GM19043 (cell line): ENCODE data around the gene TEK.
"Not testable (repeated sequence)": the region's sequence is repeated elsewhere in the genome, so short reads cannot be mapped to it uniquely, and the experiment has no call there.

Experiments
- ATAC-seq: cut with Tn5 transposase; IDR thresholded peaks from one replicate; pipeline ENCODE4 v1.9.1; 2021; ENCODE audit warnings: low read depth; ENCODE audit not compliant: unreplicated experiment

TEK gene

DNA sequence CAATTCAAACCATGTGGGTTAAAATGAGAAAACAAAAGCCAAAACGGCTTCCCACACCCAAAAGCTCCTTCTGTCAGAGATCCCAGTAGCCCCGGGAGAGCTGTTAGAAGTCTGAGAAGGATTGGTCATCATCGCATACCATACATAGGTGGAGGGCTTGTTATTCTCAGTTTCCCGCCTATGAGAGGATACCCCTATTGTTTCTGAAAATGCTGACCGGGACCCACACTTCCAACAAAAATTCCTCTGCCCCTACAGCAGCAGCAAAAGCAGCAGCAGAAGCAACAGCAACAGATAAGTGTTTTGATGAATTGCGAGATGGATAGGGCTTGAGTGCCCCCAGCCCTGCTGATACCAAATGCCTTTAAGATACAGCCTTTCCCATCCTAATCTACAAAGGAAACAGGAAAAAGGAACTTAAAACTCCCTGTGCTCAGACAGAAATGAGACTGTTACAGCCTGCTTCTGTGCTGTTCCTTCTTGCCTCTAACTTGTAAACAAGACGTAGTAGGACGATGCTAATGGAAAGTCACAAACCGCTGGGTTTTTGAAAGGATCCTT is at the start of gene TEK:
Gene TEK, plus strand, starts transcription at position 245 of the 561 bp plus-strand sequence. CDS start 366 bp downstream, outside the sequence.
- no peak for ATAC-seq

DNA sequence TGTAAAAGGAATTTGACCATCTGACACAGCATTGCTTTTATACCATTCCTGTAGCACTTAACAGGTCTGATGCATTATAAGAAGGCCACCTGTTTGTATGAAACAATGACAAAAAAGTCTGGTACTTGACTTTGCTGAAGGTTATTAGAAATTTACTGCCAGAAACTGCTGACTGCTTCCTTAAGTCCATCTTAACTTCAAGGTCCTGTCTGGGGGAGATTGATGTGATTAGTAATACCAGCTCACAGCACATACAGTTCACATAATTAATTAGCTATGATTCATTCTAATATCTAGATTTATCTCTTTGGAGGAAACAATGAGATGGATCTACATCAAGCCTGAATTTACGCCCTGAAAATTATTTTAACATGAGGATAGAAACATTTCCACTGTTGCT is 49.6 kb upstream of the TEK start:
- ATAC-seq = no peak

DNA sequence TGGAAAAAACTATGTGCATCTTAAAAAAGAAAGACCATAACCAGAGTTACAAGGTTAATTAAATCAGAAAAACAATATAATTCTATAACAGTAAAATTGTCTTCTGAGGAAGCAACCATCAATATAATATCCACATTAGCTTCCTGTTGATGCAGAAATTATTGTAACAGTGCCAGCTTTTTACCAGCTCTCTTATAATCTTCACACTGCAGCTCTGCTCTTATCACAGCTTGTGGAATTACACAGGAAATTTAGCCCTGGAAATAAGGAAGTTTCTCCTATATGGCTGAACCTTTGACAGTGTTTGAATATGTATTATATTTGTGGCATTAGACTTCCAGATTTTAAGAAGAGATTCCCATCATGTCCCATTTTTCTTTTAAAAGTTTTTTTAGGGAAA is 49.1 kb upstream of the TEK start:
- ATAC-seq = no peak

GRCh38 chr9:27065288-27065687 is 43.7 kb upstream of the TEK start:
- ATAC-seq = no peak

DNA sequence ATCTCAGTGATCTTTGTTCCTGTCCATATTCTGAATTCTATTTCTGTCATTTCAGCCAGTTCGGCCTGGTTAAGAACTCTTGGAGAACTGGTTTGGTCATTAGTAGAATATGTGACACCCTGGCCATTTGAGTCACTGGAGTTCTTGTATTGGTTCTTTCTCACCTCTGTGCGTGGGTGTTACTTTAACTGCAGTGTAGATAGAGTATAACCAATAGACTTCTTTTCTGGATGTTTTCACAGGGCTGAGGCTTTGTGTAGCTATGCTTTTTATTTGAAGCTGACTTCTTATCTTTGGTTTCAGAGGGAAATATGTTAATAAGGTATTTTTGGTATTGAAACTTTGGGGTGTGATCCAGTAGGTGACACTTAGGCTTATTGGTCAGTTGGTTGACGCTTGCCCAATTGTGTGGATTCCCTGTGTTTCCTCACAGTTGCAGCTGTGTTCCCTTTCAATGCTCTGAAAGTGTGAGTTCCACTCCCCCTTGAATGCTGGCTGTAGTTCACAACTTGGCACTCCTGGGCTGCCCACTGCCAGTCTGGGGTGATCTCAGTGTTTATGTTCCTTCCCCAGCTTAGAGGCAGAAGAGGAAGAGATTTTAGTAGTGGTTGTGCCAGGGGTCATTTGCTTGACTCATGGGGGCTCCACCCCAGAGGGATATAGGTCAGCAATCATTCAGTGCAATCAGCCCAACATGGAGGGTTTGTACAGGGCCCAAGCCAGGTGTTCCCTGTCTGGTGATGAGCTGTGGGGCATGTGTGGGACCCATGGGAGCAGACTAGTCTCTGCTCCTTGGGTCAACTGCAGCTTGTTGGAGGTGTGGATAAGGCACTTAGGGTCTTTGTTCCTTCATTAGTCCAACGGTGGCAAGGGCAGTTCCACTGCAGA is 34.9 kb upstream of the TEK start:
- no peak for ATAC-seq

DNA sequence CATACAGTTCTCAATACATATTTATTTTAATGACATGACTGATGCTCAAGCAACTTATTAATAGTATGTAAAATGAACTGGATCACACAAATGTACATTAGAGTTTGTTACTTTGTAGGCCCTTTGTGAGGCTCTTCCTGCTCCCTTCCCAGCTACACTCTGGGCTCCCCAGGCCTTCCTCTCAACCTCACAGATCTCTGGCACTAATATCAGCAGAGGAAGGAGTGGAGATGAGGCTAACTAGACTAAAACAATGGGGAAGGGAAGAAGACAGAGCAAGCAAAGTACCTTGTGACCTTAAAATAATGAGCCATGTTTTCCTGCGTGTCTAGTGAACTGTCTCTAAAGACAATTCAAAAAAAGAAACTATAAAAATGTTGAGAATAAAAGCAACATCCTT is 30.3 kb upstream of the TEK start:
- no peak for ATAC-seq

GRCh38 chr9:27085456-27085855 is 23.6 kb upstream of the TEK start:
- ATAC-seq = no peak

- no peak for ATAC-seq
Observed at GRCh38 chr9:27086818-27087680, 22.0 kb upstream of the TEK start.

- ATAC-seq = no peak
Observed at GRCh38 chr9:27088981-27089380, 20.0 kb upstream of the TEK start.

GRCh38 chr9:27089706-27090105 is 19.3 kb upstream of the TEK start:
- no peak for ATAC-seq

DNA sequence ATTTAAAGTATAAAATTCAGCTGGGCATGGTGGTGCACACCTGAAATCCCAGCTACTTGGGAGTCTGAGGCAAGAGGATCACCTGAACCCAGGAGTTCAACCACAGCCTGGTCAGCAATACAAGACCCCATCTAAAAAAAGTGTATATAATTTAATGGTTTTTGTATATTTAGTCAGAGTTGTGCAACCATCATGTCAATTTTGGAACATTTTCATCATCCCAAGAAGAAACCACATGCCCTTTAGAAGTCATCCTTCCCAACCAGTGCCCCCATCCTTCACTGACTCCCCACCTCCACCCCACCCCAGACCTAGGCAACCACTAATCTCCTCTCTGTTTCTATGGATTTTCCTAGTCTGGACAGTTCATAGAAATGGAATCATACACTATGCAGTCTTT is 18.8 kb upstream of the TEK start:
- no peak for ATAC-seq

- ATAC-seq = no peak
Observed at GRCh38 chr9:27090711-27091110, 18.3 kb upstream of the TEK start.

DNA sequence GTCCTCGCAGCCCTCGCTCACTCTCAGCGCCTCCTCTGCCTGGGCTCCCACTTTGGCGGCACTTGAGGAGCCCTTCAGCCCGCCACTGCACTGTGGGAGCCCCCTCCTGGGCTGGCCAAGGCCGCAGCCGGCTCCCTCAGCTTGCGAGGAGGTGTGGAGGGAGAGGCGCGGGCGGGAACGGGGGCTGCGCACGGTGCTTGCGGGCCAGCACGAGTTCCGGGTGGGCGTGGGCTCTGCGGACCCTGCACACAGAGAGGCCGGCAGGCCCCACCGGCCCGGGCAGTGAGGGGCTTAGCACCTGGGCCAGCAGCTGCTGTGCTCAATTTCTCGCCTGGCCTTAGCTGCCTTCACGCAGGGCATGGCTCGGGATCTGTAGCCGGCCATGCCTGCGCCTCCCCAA is 16.5 kb upstream of the TEK start:
- not testable (repeated sequence) for ATAC-seq

- ATAC-seq = not testable (repeated sequence)
Observed at GRCh38 chr9:27093384-27094067, 15.5 kb upstream of the TEK start.

DNA sequence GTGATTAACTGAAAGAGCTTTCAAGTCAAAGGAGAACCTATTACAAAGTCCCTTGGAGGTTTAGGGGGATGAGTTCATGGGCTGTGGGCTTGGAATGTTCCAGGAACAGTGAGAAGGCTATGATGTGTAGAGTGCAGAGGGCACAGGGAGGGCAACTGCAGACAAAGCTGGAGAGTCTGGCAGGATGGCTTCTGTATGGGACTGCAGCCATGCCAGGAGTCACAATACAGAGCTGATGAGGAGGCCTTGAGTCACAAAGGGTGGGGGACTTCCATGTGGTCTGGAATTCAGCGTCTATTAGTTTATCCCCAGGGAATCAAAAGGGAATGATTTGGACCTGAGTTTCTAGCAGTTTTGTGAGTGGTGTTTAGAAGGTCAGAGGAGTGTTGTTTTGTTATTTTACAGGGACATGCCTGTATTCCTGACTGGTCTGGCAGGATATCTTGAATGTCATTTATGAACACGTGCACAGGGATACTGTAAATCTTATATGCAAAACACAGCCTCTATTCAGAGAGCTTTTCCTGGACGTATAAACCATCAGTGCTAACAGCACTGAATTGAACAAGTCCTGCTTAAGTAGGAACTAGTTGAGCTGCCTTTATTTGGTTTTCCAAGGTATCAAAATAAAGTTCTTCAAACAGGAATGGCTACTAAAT is 14.3 kb upstream of the TEK start:
- ATAC-seq = no peak

DNA sequence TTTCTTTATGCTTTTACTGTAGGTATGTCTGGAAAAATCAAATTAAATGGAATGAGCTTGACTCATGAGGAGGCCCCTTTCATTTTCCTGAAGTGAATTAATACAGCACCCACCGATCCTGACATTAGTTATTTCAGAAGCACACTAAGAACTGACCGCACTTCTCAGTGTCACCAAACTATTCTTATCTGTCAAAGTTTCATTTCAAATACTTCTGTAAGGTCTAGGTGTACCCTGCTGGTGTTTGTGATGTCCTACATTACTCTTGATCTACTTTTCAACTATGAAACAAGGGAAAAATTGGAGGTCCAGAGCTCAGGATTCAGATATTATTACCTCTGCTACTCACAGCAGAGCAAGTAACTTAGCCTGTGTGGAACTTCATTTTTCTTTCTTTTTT is 1.8 kb upstream of the TEK start:
- no peak for ATAC-seq

- no peak for ATAC-seq
Observed at GRCh38 chr9:27109621-27110020, 596 bp downstream of the TEK start.

DNA sequence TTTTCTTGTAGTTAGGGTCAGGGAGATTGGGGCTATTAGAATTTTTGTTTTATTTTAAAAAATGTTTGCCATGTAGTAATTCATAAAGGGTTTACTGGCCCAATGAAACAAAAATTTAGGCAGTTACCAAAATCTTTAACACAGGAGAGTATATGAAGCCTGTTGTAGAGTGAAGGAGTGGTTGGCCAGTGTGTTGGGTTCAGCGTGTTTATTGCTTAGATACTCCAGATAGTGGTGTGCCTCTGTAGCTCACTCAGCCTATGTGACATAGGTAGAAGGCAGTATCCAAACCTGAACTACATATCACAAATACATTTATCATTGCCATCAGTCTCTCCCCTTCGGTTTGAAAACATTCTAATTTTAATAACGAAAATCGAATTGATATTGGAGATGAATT is 1.2 kb downstream of the TEK start:
- ATAC-seq = no peak

GRCh38 chr9:27112235-27112634 is 3.2 kb downstream of the TEK start:
- ATAC-seq = no peak

DNA sequence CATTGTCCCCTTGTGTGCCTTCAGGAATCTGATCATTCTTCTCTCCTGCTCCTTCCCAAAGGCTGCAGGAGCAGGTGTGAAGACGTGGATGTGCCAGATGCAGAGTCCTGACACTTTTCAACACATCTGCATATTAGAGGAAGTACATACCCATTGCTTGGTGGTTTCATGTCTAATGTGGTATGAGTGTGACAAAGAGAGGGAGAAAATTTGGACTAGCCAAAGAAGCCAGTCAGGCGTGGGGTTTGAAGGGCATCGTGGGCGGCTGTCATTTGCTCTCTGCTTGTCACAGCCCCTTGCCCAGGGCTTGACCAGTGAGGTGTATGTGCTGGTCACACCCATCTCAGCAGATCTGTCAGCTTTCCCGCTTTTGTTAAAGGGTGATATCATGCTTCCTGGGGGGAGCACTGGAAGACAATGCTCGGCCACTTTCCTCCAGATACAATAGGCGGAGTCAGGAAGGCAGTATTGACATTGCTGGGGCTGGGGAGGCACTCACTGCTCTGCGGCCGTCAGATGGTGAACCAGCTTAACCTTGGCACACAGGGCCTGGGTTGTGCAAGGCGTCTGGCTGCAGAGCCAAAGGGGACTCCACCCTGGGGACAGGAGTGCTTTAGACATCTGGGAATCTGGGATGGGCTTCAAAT is 8.6 kb downstream of the TEK start:
- no peak for ATAC-seq
